Lower lobe of right lung (tissue), 2 donors: Measurements from ENCODE around the gene NAV2. TPM values are rescaled to one million over a fixed set of nuclear protein-coding genes. Genes with fewer than 3 reads are reported as not detected.

Experiments
- ATAC-seq, 2 donors: fragments of 200-7000 bp; cut with Tn5 transposase; one replicate each; pipeline ENCODE4 v1.9.1; 2020 to 2022; ENCODE audit warnings: mild to moderate bottlenecking in 2 of 2, moderate library complexity in 2 of 2
- DNase-seq: peaks from one replicate; pipeline ENCODE4 v3.0.0-alpha.2; 2020
- H3K27ac ChIP-seq: fragments of 200-600 bp; one replicate; pipeline ENCODE4 v1.8.0; 2022
- H3K27me3 ChIP-seq: fragments of 200-600 bp; one replicate; pipeline ENCODE4 v1.8.0; 2022; ENCODE audit warnings: low read depth
- H3K36me3 ChIP-seq: fragments of 200-600 bp; one replicate; pipeline ENCODE4 v1.8.0; 2022; ENCODE audit warnings: mild to moderate bottlenecking
- H3K4me1 ChIP-seq: fragments of 200-600 bp; one replicate; pipeline ENCODE4 v1.8.0; 2022
- H3K4me3 ChIP-seq: fragments of 200-600 bp; one replicate; pipeline ENCODE4 v1.8.0; 2022; ENCODE audit warnings: mild to moderate bottlenecking
- H3K9me3 ChIP-seq: fragments of 200-600 bp; one replicate; pipeline ENCODE4 v1.8.0; 2022
- CTCF ChIP-seq: fragments of 200-600 bp; IDR thresholded peaks from one replicate; pipeline ENCODE4 v1.8.0; 2022; ENCODE audit warnings: antibody characterized with exemption, mild to moderate bottlenecking
- intact Hi-C: fragments of 100-400 bp; cut with DNase I; formaldehyde crosslinking; loops from one replicate; pipeline ENCODE4 v1.11.0; 2022
- total RNA-seq: library from RNA; stranded (reverse); fragmentation: NEBNext Ultra II Directional; extraction: Animal tissue kit (Norgen Biotek cat#: 25700); gene quantifications from one replicate; pipeline ENCODE4 v1.2.1, GENCODE V29; 2021
- donor health status: DM: no; HTN: yes; CAD: no; lungs with severe emphysema.

The NAV2 gene
- total RNA-seq, 1 donor from 2014 or later, result 36.9 TPM

GRCh38 chr11:19683141-19683805 is 29.4 kb upstream of the NAV2 start:
- DNase-seq (no peak), ATAC-seq (peak in 1 of 2 donors; percentile 37)
- Histone ChIP-seq H3K27ac (peak overlapping the region; percentile 36), H3K4me3 (no peak overlapping the region), H3K9me3 (no peaks in the 10 kb centered on the region), H3K27me3 (no peaks in the 10 kb centered on the region), H3K4me1 (peaks cover 28% of the 10 kb centered on the region), H3K36me3 (no peaks in the 10 kb centered on the region)
- intact Hi-C loops, result no loop called here
- no peak for TF ChIP-seq CTCF

DNA sequence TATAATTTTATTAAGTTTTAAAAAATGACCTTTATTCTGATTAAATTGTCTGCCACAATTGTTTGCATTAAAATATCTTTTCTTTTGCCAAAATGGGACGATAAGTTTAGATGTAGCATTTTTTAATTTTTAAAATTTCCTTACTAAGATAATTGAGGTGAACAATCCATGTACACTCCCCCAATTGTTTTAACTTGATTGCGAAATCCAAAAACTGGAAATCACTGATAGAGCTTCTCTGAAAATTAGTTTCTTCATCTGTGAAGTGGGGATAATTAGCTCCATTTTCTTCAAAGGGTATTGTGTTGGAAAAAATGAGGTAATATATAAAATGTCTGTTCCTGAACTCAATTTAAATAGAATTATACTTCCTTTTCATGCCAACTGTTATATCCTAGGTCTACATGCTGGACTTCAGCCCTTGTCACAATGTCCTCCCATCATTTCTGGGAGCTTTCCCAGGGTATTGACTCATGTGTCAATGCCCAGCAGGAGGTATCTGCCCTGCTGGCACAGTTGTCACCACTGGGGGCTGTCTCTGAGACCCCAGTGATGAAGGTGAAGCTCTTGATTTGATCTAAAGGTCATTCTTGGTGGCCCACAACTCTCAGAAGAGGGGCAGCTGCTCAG is 28.7 kb upstream of the NAV2 start:
- intact Hi-C loops, result no loop called here
- no peak for ATAC-seq
- Histone ChIP-seq H3K27me3 (no peaks in the 10 kb centered on the region), H3K4me3 (no peak overlapping the region), H3K27ac (no peak overlapping the region), H3K9me3 (no peaks in the 10 kb centered on the region), H3K4me1 (peaks cover 28% of the 10 kb centered on the region), H3K36me3 (no peaks in the 10 kb centered on the region)
- DNase-seq, result no peak
- no peak for TF ChIP-seq CTCF

DNA sequence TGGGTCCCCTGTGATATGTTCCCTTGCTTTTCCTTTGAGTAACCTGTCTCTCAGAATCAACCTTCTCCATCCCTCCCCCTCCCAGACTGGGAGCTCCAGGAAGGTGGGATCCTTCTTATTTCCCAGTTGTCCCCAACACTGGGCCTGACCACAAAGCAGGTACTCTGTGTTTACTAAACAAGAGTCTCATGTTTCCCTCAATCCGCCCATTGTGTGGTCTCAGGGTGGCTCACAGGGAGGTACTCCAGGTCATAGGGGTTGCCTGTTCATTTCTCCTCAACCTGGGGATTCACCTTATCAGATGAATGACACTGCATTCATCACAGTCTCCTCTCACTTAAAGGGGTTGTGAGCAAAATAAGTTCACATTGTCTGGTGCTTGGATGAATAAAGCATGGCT is 26.4 kb upstream of the NAV2 start:
- Histone ChIP-seq H3K27me3 (no peaks in the 10 kb centered on the region), H3K36me3 (no peaks in the 10 kb centered on the region), H3K4me1 (peaks cover 14% of the 10 kb centered on the region), H3K4me3 (no peak overlapping the region), H3K27ac (no peak overlapping the region), H3K9me3 (no peaks in the 10 kb centered on the region)
- intact Hi-C loops, result no loop called here
- ATAC-seq (no peak), DNase-seq (no peak)
- no peak for TF ChIP-seq CTCF

GRCh38 chr11:19687392-19687791 is 25.2 kb upstream of the NAV2 start:
- ATAC-seq, result no peak
- Histone ChIP-seq H3K4me1 (peaks cover 10% of the 10 kb centered on the region), H3K27ac (no peak overlapping the region), H3K4me3 (no peak overlapping the region), H3K27me3 (no peaks in the 10 kb centered on the region), H3K36me3 (no peaks in the 10 kb centered on the region), H3K9me3 (no peaks in the 10 kb centered on the region)
- no peak for TF ChIP-seq CTCF
- intact Hi-C loops, result no loop called here
- DNase-seq, result no peak

DNA sequence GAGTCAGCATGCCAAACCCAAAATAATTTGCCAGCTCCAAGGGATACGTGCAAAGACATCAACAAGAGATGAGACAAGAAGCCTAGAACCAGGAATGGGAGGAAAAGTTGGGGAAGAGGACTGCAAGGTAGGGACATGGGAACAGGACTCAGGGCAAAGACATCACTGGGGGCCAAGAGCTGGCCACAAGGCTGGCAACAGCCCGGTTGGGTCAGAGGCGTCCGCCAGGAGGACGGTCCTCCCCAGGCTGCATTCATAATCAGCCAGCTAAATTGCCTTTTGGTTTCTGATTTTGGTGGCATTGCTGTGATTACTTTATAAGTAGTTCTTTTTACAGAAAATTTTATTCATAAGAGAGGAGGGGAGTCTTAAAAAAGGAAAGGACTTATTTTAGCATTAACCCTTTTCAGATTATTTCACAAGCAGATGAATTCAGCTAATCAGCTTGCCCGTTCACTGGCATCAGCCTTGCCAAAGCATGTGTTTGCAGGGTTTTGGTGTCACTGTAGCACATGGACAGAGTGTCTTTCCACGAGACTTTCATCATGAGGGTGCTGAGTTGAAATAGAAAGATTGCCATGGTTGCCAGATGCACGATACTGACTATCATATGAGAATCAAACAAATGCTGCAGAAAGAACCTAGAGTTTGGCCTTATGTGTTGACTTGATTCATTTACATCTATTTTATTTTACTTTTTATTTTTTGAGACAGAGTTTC is 23.2 kb upstream of the NAV2 start:
- Histone ChIP-seq H3K9me3 (no peaks in the 10 kb centered on the region), H3K27ac (no peak overlapping the region), H3K4me1 (no peaks in the 10 kb centered on the region), H3K27me3 (no peaks in the 10 kb centered on the region), H3K36me3 (no peaks in the 10 kb centered on the region), H3K4me3 (no peak overlapping the region)
- intact Hi-C loops, result no loop called here
- no peak for ATAC-seq
- DNase-seq, result no peak
- TF ChIP-seq CTCF, result no peak
